ENCODE data around the gene PCNT. TPM values are rescaled to one million over a fixed set of nuclear protein-coding genes. Genes with fewer than 3 reads are reported as not detected.

Gene PCNT
- polyA plus RNA-seq, 3 donors: 36.0 to 45.5 (median 40.3) TPM

- no peak for DNase-seq
These were observed 55.1 kb downstream of the PCNT start for GRCh38 chr21:46379105-46379504.

- no peak for DNase-seq
These were observed 55.7 kb downstream of the PCNT start for GRCh38 chr21:46379691-46380090.

- DNase-seq: no peak
These were observed 57.6 kb downstream of the PCNT start for GRCh38 chr21:46381541-46381940.

GRCh38 chr21:46384556-46384955 is 60.6 kb downstream of the PCNT start:
- DNase-seq: no peak

GRCh38 chr21:46385846-46386733 is 62.1 kb downstream of the PCNT start:
- DNase-seq: peak; percentile 38

GRCh38 chr21:46386734-46387088 is 62.8 kb downstream of the PCNT start:
- no peak for DNase-seq

- no peak for DNase-seq
These were observed 64.4 kb downstream of the PCNT start for GRCh38 chr21:46388206-46388880.

GRCh38 chr21:46388896-46389295 is 64.9 kb downstream of the PCNT start:
- no peak for DNase-seq

- no peak for DNase-seq
These were observed 66.9 kb downstream of the PCNT start for GRCh38 chr21:46390603-46391545.

- no peak for DNase-seq
These were observed 67.8 kb downstream of the PCNT start for GRCh38 chr21:46391773-46392172.

GRCh38 chr21:46392921-46393320 is 69.0 kb downstream of the PCNT start:
- no peak for DNase-seq

GRCh38 chr21:46393451-46393940 is 69.5 kb downstream of the PCNT start:
- no peak for DNase-seq

- DNase-seq: no peak
These were observed 70.1 kb downstream of the PCNT start for GRCh38 chr21:46393941-46394594.

GRCh38 chr21:46394595-46395104 is 70.7 kb downstream of the PCNT start:
- DNase-seq: no peak

- DNase-seq: no peak
These were observed 73.4 kb downstream of the PCNT start for GRCh38 chr21:46397211-46397905.

- no peak for DNase-seq
These were observed 74.0 kb downstream of the PCNT start for GRCh38 chr21:46397993-46398392.

- DNase-seq: no peak
These were observed 75.2 kb downstream of the PCNT start for GRCh38 chr21:46399129-46399528.

GRCh38 chr21:46399686-46400085 is 75.7 kb downstream of the PCNT start:
- DNase-seq: no peak

- DNase-seq: no peak
These were observed 77.4 kb downstream of the PCNT start for GRCh38 chr21:46401186-46401910.

GRCh38 chr21:46402421-46402820 is 78.5 kb downstream of the PCNT start:
- no peak for DNase-seq

All from renal pelvis (tissue), 4 donors.